ENCODE results near the gene PACSIN2.

Gene PACSIN2

GRCh38 chr22:42880815-42881214 lies 134.1 kb downstream of the PACSIN2 start:
- DNase-seq (ENCODE audit: low spot score): no peak

- no peak for DNase-seq (ENCODE audit: low spot score)
Measured at GRCh38 chr22:42879371-42880021, 135.5 kb downstream of the PACSIN2 start.

- DNase-seq (ENCODE audit: low spot score): no peak
Measured at GRCh38 chr22:42878561-42879305, 136.2 kb downstream of the PACSIN2 start.

GRCh38 chr22:42877597-42878340 lies 137.2 kb downstream of the PACSIN2 start:
- DNase-seq (ENCODE audit: low spot score): no peak

- DNase-seq (ENCODE audit: low spot score): no peak
Measured at GRCh38 chr22:42877158-42877557, 137.8 kb downstream of the PACSIN2 start.

- no peak for DNase-seq (ENCODE audit: low spot score)
Measured at GRCh38 chr22:42876041-42876440, 138.9 kb downstream of the PACSIN2 start.

DNA sequence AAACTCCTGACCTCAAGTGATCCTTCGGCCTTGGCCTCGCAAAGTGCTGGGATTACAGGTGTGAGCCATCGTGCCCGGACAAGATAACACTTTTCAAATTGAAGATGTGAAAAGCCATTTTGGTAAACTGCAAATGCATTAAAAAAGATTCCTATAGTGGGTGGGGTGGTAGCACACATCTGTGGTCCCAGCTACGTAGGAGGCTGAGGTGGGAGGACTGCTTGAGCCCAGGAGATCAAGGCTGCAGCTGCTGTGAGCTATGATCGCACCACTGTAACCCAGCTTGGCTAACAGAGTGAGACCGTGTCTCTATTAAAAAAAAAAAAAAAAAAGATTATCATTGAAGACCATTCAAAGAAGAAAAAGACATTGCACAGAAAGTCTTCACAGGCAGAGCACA lies 140.9 kb downstream of the PACSIN2 start:
- no peak for DNase-seq (ENCODE audit: low spot score)

- no peak for DNase-seq (ENCODE audit: low spot score)
Measured at GRCh38 chr22:42873356-42873755, 141.6 kb downstream of the PACSIN2 start.

- DNase-seq (ENCODE audit: low spot score): no peak
Measured at GRCh38 chr22:42872821-42873220, 142.1 kb downstream of the PACSIN2 start.

- no peak for DNase-seq (ENCODE audit: low spot score)
Measured at GRCh38 chr22:42871146-42872050, 143.6 kb downstream of the PACSIN2 start.

DNA sequence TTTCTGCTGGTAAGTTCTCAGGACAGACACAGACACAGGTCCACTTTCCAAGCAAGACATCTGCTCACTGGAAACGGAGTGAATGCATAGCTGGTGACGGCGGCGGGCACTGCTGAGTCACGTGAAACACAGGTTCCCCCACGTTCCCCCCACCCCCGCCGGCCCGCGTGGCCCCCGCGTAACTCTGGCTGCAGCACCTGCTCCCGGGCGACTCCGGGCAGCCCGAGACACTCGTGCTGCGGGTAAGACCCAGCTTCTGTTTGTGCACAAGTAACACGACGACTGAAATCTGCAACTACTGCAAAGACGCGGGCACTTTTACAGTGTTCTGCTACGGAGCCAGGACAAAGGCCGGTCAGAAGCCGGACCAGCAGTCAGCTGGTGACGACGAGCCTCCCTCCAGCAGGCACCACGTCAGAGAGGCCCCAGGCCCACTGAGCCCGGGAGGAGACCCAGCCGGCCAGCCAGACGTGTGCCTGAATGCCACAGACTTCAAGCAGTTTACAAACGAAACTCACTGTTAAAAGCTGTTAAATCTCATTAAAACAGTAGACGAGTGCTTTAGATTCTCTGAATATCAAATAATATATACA lies 145.0 kb downstream of the PACSIN2 start:
- DNase-seq (ENCODE audit: low spot score): no peak

DNA sequence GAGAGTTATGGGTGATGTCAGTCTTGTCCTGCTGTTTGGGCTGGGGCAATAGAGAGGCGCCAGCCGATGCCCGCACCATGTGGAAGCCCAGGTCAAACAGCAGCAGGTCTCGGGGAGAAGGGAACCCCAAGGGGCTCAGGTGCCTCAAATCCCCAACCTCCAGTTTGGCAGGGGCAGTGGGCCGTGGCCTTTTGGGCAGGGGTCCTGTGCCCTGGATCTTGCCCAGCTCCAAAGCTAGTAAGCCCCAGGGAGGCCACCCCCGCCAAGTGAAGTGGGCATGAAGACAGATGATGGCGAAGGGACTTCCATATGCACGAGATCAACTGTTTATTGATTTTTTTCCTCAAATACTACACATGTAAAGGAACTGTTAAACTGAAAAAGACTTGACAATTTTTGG lies 145.5 kb downstream of the PACSIN2 start:
- DNase-seq (ENCODE audit: low spot score): no peak

DNA sequence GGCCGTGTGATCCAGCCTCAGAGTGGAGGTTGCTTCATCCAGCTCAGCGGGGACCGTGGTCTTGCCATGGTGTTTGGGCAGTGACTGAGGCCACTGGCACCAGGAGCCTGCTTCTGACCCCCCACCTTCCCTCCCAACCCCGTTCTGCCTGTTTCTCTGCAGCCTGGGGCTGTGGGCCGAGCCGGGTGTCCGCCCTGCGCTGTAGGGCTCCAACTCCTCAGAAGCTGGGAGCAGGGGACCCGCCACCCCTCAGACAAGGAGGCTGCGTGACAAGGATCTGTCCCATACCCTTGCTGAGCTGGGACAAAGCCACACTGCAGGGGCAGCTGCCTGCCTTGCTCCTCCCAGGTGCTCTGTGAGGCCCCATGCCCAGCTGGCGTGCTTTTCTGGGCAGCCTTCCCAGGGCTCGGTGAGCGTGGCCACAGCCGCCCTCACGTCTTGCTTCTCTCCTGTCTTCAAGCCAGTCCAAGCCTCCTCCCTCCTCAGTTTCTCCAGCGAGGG lies 146.1 kb downstream of the PACSIN2 start:
- DNase-seq (ENCODE audit: low spot score): no peak

- no peak for DNase-seq (ENCODE audit: low spot score)
Measured at GRCh38 chr22:42866100-42866499, 148.8 kb downstream of the PACSIN2 start.

- DNase-seq (ENCODE audit: low spot score): no peak
Measured at GRCh38 chr22:42865536-42865935, 149.4 kb downstream of the PACSIN2 start.

GRCh38 chr22:42863349-42863961 lies 151.5 kb downstream of the PACSIN2 start:
- no peak for DNase-seq (ENCODE audit: low spot score)

GRCh38 chr22:42862045-42862734 lies 152.8 kb downstream of the PACSIN2 start:
- DNase-seq (ENCODE audit: low spot score): no peak

DNA sequence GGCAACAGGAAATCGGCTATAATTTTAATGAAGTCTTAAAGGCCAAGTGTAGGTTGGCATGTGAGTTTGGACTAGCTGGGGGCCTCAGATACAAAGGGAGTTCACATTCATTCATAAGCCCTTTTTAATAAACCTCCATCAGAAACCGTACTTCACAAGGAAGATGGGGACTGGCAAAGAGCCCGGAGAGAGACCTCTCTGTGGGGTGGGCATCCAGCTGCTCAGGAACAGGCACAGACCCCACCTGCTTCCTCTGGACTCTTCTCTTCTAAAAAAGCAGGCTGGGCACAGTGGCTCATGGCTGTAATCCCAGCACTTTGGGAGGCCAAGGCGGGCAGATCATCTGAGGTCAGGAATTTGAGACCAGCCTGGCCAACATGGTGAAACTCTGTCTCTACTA lies 154.0 kb downstream of the PACSIN2 start:
- DNase-seq (ENCODE audit: low spot score): no peak

GRCh38 chr22:42857845-42858481 lies 157.0 kb downstream of the PACSIN2 start:
- no peak for DNase-seq (ENCODE audit: low spot score)

Data from hematopoietic multipotent progenitor cell treated with erythropoietin and hydrocortisone succinate and interleukin-3 and kit ligand, for 17 days (in vitro differentiated cells).